ENCODE measurements around the gene TRMT5.

DNA sequence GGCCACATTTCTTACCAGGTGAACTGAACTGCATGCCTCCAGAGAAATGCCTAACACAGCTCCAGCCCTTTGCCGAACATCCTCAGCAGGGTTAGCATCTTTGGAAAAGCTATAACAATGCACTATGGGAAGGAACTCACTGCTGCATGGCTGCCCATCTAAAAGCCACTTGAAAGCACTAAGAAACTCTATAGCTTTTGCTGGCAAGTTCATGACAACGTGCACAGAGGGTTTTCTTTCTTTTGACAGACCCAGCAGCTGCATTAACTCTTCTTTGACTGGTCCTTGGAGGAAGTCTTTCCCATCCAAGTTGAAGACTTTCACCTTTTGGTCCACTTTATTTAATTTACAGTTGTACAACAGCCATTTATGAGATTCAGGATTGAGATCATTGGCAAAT lies 5.3 kb downstream of the TRMT5 start:
- no peak for TF ChIP-seq CTCF (IDR thresholded peaks at IDR 0.05)
- TF ChIP-seq POLR2A (IDR thresholded peaks at IDR 0.05) = no peak
- TF ChIP-seq EP300 (IDR thresholded peaks at IDR 0.05) = no peak

All from tibial nerve (tissue), 4 donors.